ENCODE measurements around the gene NAGA. TPM values are rescaled to one million over a fixed set of nuclear protein-coding genes. Genes with fewer than 3 reads are reported as not detected.

Gene NAGA
- total and polyA plus RNA-seq, 9 of the 15 experiments (the other 6 are each of a cell fraction or from before 2014, with no cell fraction given): 6.5 to 20.6 (median 17.4) TPM

GRCh38 chr22:42086051-42086450 is 15.4 kb upstream of the NAGA start:
- H4K20me1 ChIP-seq (replicated peaks; ENCODE audit: control insufficient read depth, insufficient read depth, low read length): no peaks in the 10 kb centered on the region
- peak; percentile 6 for FAIRE-seq
- intact Hi-C loops (cut with micrococcal nuclease): no loop called here
- no peak for ATAC-seq
- no peak overlapping the region for H2AFZ ChIP-seq (ENCODE audit: low read depth, low read length)
- H3K79me2 ChIP-seq (ENCODE audit: control insufficient read depth, insufficient read depth, low read length): peaks cover 42% of the 10 kb centered on the region
- no peaks in the 10 kb centered on the region for H3K27me3 ChIP-seq (ENCODE audit: control insufficient read depth in 2 of 2, insufficient read depth in 2 of 2, low read length in 2 of 2)
- peaks cover 2 to 7% of the 10 kb centered on the region in 2 experiments; a peak in 3 of 5 replicates for H3K4me1 ChIP-seq (replicated peaks in 1 of 2; ENCODE audit: control insufficient read depth in 2 of 2, insufficient read depth in 2 of 2, low read length in 2 of 2)
- H3K4me2 ChIP-seq (ENCODE audit: insufficient read depth, low read length): no peak overlapping the region
- H3K9ac ChIP-seq (ENCODE audit: insufficient read depth in 1 of 2, low read depth in 2 of 2, low read length in 2 of 2): no peak overlapping the region
- no peak overlapping the region for H3K4me3 ChIP-seq
- DNase-seq (ENCODE audit: extremely low read depth in 1 of 4, low spot score in 3 of 4): no peak
- H3K36me3 ChIP-seq (ENCODE audit: control insufficient read depth, insufficient read depth, low read length): peaks cover 62% of the 10 kb centered on the region
- WGBS (ENCODE audit: insufficient coverage, low coverage, missing lambda C conversion rate): 80% methylated on average over 6 of the region's 6 CpGs
- TF ChIP-seq FUS (optimal IDR thresholded peaks at IDR 0.05; ENCODE audit: low read depth, low read length): no peak
- TF ChIP-seq MEIS2 (IDR thresholded peaks at IDR 0.05; ENCODE audit: partially characterized antibody): peak; percentile 6
- TF ChIP-seq, protein P1, sequence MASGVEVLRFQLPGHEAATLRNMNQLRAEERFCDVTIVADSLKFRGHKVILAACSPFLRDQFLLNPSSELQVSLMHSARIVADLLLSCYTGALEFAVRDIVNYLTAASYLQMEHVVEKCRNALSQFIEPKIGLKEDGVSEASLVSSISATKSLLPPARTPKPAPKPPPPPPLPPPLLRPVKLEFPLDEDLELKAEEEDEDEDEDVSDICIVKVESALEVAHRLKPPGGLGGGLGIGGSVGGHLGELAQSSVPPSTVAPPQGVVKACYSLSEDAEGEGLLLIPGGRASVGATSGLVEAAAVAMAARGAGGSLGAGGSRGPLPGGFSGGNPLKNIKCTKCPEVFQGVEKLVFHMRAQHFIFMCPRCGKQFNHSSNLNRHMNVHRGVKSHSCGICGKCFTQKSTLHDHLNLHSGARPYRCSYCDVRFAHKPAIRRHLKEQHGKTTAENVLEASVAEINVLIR (CRISPR knock-in tag; IDR thresholded peaks at IDR 0.05): no peak
- no peak for TF ChIP-seq ZNF583 (CRISPR knock-in tag; IDR thresholded peaks at IDR 0.05)
- ChIA-PET POLR2A (interaction anchor here (0.6 to 1.2 kb wide), 2 partner anchors 10 to 115 kb away, joined by 3 read pairs; no protein-coding TSS in a partner anchor), CTCF (ENCODE audit: low intra/inter-chr PET ratio) (no interaction called here)
- no TSS peak for BruUV-seq (replicated peaks)
- no peak overlapping the region for H3K27ac ChIP-seq (ENCODE audit: extremely low read depth, low read depth, low read length)
- peaks cover 8% of the 10 kb centered on the region; the same call in 1 of the 2 replicates for H3K9me3 ChIP-seq (replicated peaks; ENCODE audit: control insufficient read depth, insufficient read depth, low read depth, low read length)
- in situ Hi-C loops (cut with MboI): no loop called here
- H3K9me1 ChIP-seq (ENCODE audit: control insufficient read depth, insufficient read depth, low read length): no peaks in the 10 kb centered on the region

GRCh38 chr22:42084874-42085273 is 14.3 kb upstream of the NAGA start:
- Histone ChIP-seq H3K4me1 (replicated peaks in 1 of 2; ENCODE audit: control insufficient read depth in 2 of 2, insufficient read depth in 2 of 2, low read length in 2 of 2) (peaks cover 0 to 2% of the 10 kb centered on the region in 2 experiments; a peak in 2 of 5 replicates), H3K36me3 (ENCODE audit: control insufficient read depth, insufficient read depth, low read length) (peaks cover 62% of the 10 kb centered on the region), H3K4me3 (no peak overlapping the region), H2AFZ (ENCODE audit: low read depth, low read length) (no peak overlapping the region), H3K9me3 (replicated peaks; ENCODE audit: control insufficient read depth, insufficient read depth, low read depth, low read length) (peaks cover 8% of the 10 kb centered on the region; the same call in 1 of the 2 replicates), H3K27ac (ENCODE audit: extremely low read depth, low read depth, low read length) (no peak overlapping the region), H3K27me3 (ENCODE audit: control insufficient read depth in 2 of 2, insufficient read depth in 2 of 2, low read length in 2 of 2) (no peaks in the 10 kb centered on the region), H3K9ac (ENCODE audit: insufficient read depth in 1 of 2, low read depth in 2 of 2, low read length in 2 of 2) (no peak overlapping the region), H3K4me2 (ENCODE audit: insufficient read depth, low read length) (no peak overlapping the region), H4K20me1 (replicated peaks; ENCODE audit: control insufficient read depth, insufficient read depth, low read length) (no peaks in the 10 kb centered on the region), H3K79me2 (ENCODE audit: control insufficient read depth, insufficient read depth, low read length) (peaks cover 46% of the 10 kb centered on the region), H3K9me1 (ENCODE audit: control insufficient read depth, insufficient read depth, low read length) (no peaks in the 10 kb centered on the region)
- ChIA-PET POLR2A (interaction anchor here (0.6 kb wide), 1 partner anchor 14 kb away, joined by 3 read pairs; the partner anchor contains the start of gene NAGA), CTCF (ENCODE audit: low intra/inter-chr PET ratio) (no interaction called here)
- BruUV-seq (replicated peaks): no TSS peak
- ATAC-seq (no peak), FAIRE-seq (no peak), DNase-seq (ENCODE audit: extremely low read depth in 1 of 4, low spot score in 3 of 4) (no peak)
- in situ Hi-C loops (cut with MboI): no loop called here
- intact Hi-C loops (cut with micrococcal nuclease): no loop called here
- WGBS (ENCODE audit: insufficient coverage, low coverage, missing lambda C conversion rate): 94% methylated on average over 7 of the region's 8 CpGs
- TF ChIP-seq ZNF12 (CRISPR knock-in tag; IDR thresholded peaks at IDR 0.05) (no peak), BRF1 (IDR thresholded peaks at IDR 0.05; ENCODE audit: borderline replicate concordance, extremely low read depth, insufficient read length) (no peak), ZFX (CRISPR knock-in tag; IDR thresholded peaks at IDR 0.05) (no peak)
- TF ChIP-seq, protein P2, sequence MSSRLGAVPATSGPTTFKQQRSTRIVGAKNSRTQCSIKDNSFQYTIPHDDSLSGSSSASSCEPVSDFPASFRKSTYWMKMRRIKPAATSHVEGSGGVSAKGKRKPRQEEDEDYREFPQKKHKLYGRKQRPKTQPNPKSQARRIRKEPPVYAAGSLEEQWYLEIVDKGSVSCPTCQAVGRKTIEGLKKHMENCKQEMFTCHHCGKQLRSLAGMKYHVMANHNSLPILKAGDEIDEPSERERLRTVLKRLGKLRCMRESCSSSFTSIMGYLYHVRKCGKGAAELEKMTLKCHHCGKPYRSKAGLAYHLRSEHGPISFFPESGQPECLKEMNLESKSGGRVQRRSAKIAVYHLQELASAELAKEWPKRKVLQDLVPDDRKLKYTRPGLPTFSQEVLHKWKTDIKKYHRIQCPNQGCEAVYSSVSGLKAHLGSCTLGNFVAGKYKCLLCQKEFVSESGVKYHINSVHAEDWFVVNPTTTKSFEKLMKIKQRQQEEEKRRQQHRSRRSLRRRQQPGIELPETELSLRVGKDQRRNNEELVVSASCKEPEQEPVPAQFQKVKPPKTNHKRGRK (tag; IDR thresholded peaks at IDR 0.05): no peak
- TF ChIP-seq, protein P3, sequence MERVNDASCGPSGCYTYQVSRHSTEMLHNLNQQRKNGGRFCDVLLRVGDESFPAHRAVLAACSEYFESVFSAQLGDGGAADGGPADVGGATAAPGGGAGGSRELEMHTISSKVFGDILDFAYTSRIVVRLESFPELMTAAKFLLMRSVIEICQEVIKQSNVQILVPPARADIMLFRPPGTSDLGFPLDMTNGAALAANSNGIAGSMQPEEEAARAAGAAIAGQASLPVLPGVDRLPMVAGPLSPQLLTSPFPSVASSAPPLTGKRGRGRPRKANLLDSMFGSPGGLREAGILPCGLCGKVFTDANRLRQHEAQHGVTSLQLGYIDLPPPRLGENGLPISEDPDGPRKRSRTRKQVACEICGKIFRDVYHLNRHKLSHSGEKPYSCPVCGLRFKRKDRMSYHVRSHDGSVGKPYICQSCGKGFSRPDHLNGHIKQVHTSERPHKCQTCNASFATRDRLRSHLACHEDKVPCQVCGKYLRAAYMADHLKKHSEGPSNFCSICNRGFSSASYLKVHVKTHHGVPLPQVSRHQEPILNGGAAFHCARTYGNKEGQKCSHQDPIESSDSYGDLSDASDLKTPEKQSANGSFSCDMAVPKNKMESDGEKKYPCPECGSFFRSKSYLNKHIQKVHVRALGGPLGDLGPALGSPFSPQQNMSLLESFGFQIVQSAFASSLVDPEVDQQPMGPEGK (CRISPR knock-in tag; IDR thresholded peaks at IDR 0.05; ENCODE audit: borderline replicate concordance): no peak

All from K562 (cell line).